ENCODE results near the gene DUSP23.

DNA sequence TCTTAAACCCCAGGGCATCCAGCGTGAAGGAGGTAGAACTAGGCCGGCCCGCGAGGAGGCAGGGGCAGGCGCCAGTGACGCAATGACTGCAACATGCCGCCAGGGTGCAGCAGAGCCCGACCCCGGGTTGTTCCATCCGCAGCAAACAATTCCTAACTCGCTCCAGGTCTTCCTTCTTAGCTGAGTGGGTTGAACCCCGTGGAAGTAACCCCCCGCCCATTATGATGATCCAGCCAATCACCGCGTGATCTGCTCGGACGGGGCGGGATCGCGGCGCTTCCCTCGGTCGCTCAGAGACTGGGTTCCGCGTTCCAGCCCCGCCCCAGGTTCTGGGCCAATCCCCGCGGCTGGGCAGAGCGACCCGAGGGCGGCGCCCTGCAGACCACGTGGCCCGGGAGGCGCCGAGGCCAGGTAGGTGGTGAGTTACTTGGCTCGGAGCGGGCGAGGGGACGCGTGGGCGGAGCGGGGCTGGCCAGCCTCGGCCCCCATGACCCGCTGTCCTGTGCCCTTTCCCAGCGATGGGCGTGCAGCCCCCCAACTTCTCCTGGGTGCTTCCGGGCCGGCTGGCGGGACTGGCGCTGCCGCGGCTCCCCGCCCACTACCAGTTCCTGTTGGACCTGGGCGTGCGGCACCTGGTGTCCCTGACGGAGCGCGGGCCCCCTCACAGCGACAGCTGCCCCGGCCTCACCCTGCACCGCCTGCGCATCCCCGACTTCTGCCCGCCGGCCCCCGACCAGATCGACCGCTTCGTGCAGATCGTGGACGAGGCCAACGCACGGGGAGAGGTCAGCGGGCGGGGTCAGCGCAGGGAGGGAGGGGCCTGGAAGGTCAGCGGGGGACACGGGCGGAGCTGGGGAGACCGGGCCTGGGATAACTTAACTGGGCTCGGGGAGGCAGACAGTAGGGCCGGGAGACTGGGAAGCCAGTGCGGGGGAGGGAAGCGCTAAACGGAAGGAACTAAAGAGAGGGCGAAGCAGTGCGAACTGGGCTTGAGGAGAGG, at the start of gene DUSP23:
- TF ChIP-seq, protein P1, sequence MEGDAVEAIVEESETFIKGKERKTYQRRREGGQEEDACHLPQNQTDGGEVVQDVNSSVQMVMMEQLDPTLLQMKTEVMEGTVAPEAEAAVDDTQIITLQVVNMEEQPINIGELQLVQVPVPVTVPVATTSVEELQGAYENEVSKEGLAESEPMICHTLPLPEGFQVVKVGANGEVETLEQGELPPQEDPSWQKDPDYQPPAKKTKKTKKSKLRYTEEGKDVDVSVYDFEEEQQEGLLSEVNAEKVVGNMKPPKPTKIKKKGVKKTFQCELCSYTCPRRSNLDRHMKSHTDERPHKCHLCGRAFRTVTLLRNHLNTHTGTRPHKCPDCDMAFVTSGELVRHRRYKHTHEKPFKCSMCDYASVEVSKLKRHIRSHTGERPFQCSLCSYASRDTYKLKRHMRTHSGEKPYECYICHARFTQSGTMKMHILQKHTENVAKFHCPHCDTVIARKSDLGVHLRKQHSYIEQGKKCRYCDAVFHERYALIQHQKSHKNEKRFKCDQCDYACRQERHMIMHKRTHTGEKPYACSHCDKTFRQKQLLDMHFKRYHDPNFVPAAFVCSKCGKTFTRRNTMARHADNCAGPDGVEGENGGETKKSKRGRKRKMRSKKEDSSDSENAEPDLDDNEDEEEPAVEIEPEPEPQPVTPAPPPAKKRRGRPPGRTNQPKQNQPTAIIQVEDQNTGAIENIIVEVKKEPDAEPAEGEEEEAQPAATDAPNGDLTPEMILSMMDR (IDR thresholded peaks at IDR 0.05), result peak; percentile 81 to 99 (median 94)
- TF ChIP-seq POLR2A (IDR thresholded peaks at IDR 0.05), result peak; percentile 71 to 85

Data from Peyer's patch (tissue), 4 donors.